Amniotic epithelial cell (primary cell): ENCODE measurements around the gene CATSPERZ.
A peak's percentile ranks its signal among the peaks of the same experiment; 100 is the strongest.
"Not testable (repeated sequence)": the region's sequence is repeated elsewhere in the genome, so short reads cannot be mapped to it uniquely, and the experiment has no call there.

Source experiments
- DNase-seq: peaks from one replicate; pipeline ENCODE4 v3.0.0-alpha.2; 2010; ENCODE audit warnings: low read depth

The CATSPERZ gene

DNA sequence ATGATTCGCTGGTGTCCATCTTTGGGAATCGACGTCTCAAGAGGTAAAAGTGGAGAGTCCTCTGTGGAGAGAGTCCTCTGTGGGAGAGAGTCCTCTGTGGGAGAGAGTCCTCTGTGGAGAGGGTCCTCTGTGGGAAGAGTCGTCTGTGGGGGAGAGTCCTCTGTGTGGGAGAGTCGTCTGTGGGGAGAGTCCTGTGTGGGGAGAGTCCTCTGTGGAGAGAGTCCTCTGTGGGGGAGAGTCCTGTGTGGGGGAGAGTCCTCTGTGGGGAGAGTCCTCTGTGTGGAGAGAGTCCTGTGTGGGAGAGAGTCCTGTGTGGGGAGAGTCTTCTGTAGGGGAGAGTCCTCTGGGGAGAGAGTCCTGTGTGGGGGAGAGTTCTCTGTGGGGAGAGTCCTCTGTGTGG is 20.9 kb downstream of the CATSPERZ start:
- no peak for DNase-seq

DNA sequence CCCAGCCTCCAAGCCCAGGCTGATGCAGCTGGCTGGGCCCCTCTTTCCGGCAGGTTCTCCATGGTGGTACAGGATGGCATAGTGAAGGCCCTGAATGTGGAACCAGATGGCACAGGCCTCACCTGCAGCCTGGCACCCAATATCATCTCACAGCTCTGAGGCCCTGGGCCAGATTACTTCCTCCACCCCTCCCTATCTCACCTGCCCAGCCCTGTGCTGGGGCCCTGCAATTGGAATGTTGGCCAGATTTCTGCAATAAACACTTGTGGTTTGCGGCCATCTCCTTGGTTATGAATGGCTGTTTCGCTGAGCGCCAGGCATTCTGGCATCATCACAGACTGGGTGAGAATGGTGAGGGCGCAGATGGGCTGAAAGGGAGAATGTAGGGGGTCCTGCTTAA is 21.4 kb downstream of the CATSPERZ start:
- DNase-seq: peak; percentile 82

DNA sequence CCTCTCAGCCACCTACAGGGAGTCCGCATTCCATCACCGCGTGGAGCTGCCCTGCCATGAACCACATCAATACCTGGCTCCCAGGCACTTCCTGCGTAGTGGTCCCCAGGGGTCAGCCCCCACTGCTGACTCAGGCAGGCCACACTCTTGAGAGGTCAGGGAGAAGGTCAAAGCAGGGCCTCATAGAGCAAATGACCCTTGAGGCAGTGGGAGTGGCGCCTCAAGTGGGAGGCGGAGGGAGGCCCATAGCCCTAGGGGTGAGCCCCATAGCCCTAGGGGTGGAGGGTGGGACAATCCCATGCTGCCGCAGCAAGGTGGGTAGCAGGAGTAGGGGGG is 22.7 kb downstream of the CATSPERZ start:
- no peak for DNase-seq

DNA sequence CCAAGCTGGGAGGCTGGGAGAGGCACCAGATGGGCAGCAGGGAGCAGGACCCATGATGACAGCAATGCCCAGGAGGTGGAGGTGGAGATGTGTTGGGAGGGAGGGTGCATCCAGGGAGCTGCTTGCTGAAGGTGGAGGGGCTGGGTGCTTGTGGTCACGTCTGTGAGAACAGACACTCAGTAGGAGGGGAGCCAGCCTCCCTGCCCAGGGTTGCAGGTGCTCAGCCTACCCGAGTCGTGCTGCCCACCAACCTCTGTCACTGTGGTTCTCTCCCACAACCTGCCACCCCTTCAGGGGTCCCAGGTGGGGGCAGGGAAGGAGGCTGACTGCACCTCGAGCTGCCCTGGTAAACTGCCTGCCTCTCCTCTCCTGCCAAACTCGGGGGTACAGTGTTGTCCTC is 23.2 kb downstream of the CATSPERZ start:
- no peak for DNase-seq

DNA sequence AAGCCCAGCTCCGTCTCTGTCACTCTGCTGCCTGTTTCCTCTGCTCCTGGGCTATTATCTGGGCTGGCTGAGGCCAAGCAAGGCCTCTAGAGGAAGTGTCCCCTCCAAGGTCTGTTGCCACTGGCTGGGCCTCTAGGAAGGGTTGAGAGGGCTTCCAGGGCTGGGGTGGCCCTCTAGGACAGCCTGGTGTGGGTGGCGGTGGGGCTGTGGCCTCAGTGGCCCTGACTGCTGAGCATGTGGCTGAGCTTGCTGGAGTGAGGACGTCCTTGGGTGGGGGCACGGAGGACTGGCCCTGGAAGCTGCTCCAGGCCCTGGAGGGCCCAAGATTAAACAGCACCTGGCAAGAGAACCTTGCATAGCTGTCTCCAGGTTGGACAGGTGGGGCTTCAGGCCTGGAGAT is 23.8 kb downstream of the CATSPERZ start:
- not testable (repeated sequence) for DNase-seq

DNA sequence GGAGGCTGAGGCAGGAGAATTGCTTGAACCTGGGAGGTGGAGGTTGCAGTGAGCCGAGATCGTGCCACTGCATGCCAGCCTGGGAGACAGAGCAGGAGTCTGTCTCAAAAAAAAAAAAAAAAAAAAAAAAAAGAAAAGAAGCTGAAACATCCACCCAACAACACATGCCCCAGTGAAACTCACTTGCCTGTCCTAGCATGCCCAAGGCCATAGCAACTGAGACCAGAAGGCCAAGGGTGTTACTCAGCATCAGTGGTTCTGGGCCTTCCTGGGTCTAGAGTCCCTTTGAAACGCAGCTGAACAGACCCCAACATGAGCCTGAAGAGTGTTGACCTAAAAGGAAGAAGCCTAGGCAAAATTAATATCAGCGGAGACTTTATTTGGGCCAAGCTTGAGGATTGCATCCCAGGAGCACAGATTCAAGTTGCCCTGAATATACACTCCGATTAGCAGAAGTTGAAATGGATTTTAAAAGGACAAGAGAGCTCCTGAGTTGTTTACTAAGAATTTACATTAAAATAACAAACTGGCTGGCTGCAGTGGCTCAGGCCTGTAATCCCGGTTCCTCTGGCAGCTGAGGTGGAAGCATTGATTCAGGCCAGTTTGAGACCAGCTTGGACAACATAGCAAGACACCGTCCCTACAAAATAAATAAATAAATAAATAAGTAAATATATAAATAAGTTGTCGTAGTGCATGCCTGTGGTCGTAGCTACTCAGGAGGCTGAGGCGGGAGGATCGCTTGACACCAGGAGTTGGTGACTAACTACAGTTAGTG is 24.7 kb downstream of the CATSPERZ start:
- no peak for DNase-seq

DNA sequence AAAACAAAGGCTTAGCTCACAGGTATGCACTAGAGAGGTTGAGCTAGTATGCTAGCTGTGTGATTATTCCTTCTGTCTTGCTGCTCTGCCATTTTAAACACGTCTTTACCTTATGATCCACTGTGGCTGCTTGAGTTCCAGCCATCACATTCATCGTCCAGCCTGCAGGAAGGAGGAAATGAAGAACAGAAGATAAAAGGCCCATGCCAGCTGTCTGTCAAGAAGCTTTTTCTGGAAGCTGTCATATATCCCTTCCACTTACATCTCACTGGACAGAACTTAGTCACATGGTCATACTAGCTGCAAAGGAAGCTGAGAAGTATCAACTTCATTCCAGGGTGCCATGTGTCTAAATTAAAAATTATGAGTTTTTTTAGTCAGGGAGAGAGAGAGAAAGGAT is 27.2 kb downstream of the CATSPERZ start:
- DNase-seq: no peak

DNA sequence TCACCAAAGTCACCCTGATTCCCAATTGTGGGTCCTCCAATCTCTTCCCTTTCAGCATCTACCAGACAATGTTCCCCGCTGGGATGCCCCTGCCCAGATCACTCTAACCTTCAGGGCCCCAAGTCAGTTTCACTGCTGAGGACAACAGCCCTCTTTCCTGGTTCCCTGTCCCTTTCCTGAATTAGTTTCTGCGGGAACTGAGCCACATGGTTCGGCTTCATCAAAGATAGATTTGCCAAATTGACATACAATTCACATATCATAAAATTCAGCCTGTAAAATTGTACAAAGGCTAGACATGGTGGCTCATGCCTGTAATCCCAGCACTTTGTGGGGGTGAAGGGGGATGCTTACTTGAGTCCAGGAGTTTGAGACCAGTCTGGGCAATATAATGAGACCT is 27.8 kb downstream of the CATSPERZ start:
- no peak for DNase-seq

DNA sequence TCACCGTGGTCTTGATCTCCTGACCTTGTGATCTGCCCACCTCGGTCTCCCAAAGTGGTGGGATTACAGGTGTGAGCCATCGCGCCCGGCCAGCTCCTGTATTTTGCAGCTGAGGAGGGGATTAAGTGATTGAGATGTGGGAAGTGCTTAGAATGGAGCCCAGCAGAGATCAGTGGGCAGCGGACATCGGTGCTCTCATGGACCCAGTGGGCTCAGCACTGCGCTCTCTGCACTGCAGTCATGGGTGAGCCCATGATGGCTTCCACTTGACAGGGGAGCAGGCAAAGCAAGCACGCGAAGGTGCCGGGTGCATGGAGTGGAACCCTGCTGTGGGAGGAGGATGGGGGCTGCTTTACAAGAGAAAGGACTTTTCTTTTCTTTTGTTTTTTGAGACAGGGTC is 30.7 kb downstream of the CATSPERZ start:
- DNase-seq: no peak

DNA sequence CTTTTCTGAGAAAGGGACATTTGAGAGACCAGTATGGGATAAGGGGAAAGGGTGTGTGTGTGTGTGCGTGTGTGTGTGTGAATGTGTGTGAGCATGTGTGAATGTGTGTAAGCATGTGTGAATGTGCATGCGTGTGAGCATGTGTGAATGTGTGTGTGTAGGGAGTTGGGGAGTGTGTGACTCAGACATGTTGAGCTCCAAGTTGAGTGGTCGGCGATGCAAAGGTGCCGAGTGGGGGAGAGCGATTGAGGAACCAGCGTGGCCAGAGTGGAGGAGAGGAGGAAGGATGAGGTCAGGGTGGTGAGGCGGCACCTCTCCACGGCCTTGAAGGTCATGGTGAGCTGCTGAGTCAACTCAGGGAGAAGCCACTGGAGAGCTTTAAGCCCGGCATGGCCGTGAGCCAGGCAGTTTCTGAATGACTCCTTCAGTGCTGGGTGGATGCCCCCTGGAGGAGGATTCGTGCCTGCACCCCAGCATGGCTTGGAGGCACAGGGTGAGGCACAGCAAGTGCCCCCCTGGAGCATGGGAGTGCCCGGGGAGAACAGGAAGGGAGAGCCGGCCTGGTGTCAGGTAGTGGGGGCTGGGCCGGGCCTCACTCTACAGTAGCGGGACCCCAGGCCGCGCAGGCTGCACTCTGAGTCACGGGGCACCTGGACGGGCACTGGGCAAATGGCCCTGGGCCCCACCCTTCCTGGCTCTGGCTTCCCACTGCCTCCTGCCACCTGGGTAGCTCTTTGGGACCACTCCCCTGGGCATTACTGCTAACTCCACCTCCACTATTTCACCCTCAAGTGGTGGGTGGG is 31.6 kb downstream of the CATSPERZ start:
- DNase-seq: peak; percentile 99

DNA sequence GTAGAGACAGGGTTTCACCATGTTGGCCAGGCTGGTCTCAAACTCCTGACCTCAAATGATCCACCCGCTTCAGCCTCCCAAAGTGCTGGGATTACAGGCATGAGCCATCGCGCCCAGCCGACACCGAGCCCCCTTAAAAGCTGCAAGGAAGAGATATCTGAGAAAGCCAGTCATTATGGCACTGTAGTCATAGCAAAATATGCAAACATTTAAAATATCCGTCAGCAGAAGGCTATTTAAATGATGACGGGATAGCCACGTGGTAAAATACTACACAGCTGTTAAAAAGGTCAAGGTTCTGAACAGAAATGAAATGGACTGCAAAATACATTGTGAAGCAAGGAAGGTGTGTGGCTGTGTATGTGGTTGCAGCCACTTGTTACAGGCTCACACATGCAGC is 33.4 kb downstream of the CATSPERZ start:
- DNase-seq: no peak

DNA sequence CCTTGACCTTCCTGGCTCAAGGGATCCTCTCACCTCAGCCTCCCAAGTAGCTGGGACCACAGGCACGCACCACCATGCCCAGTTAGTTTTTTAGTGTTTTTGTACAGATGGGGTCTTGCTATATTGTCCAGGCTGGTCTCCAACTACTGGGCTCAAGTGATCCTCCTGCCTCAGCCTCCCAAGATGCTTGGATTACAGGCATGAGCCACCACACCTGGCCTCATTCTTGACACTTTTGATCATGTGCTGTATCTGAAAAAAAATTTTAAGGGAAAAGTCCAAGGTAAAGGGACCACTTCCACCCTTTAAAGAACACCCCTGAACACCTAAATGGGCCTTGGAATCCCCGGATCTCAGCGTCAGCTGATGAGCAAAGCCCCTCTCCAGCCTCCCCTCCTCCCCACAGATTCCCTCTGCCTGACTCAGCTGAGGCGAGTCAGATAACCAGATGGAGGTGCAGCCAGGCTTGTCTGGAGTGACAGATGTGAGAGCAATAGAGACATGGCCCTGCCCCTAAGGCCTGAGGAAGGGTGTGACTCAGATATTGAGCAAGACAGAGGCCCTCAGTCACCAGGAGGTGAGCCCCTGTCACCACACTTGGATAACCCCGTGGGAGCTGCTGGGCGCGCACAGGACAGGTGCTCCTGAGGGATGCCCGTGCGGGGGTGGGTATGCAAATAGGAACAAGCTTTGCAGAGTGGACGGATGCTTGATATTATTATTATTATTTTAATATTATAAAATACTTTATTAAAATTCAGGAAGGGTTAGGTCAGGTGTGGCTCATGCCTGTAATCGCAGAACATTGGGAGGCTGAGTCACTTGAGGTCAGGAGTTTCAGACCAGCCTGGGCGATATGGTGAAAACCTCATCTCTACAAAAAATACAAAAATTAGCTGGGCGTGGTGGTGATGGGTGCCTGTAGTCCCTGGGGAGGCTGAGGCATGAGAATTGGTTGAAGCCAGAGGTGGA is 34.9 kb downstream of the CATSPERZ start:
- DNase-seq: peak; percentile 99

DNA sequence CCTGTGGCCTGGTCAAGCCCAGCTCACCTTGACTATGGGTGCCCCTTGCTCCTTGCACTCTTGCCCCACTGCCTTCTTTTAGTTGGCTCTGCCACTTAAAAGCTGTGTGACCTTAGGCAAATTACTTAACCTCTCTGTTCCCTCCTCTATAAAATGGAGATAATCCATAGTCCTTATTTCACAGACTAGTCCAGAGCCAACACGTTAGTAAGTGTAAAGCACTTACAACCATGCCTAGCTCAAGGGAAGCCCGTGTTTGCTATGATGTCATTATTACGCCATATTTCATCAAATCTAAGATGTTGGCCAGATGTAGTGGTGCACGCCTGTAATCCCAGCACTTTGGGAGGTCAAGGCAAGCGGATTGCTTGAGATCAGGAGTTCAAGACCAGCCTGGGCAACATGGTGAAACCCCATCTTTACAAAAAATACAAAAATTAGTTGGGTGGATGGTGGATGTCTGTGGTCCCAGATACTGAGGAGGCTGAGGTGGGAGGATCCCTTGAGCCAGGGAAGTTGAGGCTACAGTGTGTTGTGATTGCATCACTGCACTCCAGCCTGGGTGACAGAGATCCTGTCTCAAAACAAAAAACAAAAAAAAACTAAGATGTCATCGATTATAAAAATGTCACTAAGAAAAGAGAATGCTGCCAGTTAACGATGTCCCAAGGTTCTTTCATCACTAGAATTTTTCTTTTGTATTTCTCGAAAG is 37.5 kb downstream of the CATSPERZ start:
- peak; percentile 56 for DNase-seq

DNA sequence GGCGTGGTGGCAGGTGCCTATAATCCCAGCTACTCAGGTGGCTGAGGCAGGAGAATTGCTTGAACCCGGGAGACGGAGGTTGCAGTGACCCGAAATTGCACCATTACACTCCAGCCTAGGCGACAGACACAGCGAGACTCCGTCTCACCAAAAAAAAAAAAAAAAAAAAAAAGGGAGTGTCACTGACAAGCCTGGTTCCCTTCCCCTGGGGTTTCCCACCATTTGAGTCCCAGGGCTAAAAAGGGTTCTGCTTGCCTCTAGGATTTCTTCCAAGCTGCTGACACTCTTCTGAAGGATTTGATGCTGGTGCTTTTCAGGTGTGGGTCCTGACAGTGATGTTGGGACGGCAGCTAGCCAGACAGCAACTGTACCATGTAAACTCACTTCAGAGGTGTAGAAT is 38.6 kb downstream of the CATSPERZ start:
- no peak for DNase-seq

DNA sequence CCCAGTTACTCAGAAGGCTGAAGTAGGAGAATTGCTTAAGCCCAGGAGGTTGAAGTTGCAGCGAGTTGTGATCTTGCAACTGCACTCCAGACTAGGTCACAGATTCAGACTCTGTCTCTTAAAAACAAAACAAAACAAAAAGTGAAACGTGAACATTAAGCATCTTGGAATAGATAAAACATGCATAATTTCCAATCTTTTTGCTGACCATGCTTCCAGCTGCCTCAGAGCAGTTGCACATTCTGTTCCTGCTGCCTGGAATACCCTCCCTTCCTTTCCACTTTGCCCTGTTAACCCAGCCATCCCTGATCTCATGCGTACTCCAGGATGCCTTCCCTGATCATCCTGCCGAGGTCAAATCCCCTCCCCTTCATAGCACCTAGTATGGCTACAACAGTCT is 39.1 kb downstream of the CATSPERZ start:
- DNase-seq: no peak

DNA sequence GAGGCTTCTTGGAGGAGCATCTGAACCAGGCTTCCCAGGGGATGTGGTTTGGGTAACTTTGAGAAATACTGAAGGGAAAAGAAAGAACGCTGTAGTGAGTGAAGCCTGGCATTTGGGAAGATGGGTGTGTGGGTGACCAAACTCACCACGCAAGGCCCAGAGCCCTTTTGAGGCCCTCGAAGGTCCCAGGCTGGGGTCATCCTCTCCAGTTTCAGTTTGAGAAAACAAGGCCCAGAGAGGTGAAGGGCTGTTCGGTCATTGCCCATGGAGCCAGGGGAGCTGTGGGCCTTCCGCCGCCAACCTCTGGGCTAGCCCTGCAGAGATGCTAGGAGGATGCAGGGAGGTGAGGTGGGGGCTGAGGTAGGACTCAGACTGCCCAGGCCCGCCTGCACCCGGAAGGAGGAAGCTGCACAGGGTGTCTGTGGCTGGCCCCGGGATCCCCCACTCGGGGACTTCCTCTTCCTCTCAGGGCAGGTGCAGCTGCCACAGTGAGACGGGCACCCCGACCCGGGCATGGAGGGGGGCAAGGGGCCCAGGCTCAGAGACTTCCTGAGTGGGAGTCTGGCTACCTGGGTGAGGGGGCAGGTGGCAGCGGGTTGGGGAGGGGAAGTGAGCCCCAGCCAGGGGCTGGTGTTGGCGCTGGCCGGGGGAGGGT is 39.7 kb downstream of the CATSPERZ start, which contains the start of gene CCDC88B:
CCDC88B (plus strand) TSS at position 451 of the 655 bp plus-strand sequence; CDS start at position 514, 63 bp downstream.
- DNase-seq: no peak

DNA sequence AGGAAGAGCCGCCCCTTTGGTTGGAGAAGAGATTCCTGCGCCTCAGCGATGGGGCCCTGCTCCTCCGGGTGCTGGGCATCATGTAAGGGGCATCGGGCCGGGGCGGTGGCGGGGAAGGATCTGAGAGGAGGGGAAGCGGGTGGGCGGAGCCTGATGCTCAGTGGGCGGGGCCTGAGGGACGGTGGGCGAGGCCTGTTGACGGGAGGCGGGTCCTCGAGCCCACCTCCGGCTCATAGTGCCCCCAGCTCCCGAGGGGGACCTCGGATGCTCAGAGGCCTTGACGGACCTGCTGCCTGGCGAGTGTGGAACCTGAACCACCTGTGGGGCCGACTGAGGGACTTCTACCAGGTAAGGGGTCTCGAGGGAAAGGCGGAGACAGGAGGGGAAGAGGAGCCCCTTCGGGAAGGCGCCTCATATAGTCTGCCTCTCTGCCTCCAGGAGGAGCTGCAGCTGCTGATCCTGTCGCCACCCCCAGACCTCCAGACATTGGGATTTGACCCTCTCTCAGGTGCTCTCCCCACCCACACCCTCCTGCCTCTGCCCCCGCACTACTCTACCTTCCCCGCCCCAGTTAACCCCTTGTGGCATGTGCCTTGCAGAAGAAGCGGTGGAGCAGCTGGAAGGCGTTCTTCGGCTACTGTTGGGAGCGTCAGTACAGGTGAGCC is 40.6 kb downstream of the CATSPERZ start:
- no peak for DNase-seq

DNA sequence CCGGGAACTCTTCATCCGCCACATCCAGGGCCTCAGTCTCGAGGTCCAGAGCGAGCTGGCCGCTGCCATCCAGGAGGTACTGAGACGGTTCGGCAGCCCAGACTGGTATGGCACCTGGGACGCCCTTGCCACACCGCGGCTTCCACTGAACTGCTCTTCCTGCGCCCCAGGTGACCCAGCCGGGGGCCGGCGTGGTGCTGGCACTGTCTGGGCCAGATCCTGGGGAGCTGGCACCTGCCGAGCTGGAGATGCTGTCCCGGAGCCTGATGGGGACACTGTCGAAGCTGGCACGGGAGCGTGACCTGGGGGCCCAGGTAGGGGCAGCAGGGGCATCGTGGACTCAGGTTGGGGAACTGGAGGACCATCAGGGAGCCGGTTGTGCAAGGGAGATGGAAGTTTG is 41.3 kb downstream of the CATSPERZ start:
- DNase-seq: no peak

DNA sequence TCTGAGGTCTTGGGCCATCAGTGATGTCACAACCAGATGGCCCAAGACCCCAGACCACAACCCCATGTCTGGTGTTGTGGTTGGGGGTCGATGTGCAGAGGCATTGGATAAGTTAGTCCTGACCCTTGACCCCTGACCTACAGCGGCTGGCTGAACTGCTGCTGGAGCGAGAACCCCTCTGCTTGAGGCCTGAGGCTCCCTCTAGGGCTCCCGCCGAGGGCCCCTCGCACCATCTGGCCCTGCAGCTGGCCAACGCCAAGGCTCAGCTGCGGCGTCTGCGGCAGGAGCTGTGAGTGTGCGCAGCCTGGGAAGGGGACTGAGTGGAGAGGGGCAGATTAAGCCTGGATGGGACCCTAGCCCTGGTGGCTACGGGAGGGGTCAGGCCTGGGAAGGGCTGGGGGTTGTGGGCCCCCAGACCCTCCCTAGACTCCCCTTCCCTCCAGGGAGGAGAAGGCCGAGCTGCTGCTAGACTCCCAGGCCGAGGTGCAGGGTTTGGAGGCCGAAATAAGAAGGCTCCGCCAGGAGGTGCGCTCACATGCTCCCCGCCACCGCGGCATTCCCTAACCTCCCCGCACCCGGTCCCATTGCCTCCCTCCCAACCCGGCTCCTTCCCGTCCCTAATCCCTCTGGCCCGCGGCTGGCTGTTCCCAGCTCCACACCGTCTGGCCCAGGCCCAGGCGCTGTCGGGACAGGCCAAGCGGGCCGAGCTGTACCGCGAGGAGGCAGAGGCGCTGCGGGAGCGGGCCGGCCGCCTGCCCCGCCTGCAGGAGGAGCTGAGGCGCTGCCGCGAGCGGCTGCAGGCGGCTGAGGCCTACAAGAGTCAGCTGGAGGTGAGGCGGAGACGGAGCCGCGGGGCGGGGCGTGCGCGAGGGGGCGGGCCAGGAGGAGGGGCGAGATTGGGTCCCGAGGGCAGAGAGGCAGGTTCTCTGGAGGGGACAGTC is 42.0 kb downstream of the CATSPERZ start:
- peak; percentile 81 for DNase-seq
